ENCODE results near the gene ENOX1.

The ENOX1 gene

DNA sequence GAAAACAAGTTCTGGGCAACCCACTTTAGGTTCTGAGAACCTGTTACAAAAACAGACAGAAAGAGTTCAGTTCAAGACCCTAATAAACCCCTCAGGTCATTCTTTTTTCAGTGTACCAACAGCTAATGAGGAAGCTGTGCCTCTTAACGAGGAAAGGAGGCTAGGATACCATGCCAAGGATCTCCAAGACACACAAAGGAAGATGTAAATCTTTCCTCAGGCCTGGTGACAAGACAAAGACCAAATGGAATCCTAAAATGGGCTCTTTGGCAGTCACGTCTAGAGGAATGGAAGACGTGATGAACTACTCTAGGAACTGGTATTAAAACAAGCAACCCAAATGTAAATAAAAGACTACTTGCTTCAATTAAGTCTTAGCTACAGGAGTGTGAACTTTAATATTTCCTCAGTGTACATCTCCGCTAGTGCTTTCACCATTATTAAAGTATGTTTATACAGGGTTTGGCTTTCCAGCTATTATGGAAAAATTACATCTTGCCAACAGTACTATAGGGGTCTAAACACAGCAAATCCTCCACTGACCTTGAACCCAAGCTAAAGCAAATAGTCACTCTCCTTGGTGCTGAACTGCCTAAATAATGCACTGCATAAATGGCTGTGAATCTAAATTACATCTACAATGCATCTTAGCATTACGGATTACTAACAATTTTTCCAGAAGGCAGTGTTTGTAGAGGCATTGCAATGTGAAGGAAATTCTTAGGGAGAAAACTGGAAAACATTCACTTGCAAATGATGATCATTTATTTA lies 42.3 kb downstream of the ENOX1 start:
- no peak for DNase-seq (ENCODE audit: low read depth)

DNA sequence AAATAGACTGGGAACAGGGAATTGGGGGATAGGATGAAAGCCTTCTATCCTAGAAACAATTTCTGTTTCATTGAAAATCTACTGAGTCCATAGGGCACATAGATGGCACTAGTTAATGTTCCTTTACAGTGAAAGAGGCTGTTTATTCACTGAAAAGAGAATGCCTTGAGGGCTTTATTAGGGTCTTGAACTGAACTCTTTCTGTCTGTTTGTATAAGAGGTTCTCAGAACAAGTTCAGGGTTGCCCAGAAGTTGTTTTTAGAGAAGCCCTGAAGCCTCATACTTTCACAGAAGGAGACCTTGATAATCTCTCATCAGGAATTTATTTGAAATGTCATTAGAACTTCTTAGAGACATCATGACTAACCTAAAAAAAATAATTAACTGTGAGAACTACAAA lies 43.9 kb downstream of the ENOX1 start:
- no peak for DNase-seq (ENCODE audit: low read depth)

GRCh38 chr13:43737392-43737923 lies 49.3 kb downstream of the ENOX1 start:
- no peak for DNase-seq (ENCODE audit: low read depth)

DNA sequence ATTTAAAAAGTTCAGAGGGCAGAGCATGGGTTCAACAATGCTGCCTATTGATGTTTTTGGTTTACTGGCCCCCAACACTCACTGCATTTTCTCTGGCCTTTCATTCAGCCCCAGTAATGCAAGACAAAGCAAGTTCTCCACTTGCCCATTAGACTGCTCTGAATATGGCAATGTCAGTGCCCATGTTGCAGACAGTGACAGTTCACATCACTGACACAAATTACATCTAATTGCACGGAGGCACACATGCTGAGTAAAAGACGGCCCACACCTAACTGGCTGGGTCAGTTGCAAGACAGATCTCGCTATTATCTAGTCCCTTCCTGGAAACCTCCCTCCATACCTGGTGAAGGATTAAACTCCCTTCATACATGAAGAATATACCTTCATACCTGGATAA lies 54.0 kb downstream of the ENOX1 start:
- no peak for DNase-seq (ENCODE audit: low read depth)

DNA sequence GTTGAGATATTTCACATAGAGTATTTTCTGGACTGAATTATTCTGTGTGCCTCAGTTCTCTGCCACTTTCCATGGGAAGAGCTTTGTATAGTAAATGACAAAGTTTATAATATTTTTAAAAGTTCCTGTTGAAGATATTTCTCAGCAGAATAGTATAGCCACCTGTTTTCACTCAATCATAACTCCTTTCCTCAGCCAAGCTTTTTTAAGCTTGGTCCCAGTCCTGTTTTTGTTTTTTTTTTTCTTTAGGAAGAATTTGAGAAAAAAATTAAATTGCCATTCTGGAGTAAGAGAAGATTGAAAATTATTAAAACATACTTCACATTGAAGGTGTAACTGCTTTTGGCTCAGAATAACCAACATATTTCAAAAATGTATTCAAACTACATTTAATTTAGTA lies 55.5 kb downstream of the ENOX1 start:
- DNase-seq (ENCODE audit: low read depth): no peak

DNA sequence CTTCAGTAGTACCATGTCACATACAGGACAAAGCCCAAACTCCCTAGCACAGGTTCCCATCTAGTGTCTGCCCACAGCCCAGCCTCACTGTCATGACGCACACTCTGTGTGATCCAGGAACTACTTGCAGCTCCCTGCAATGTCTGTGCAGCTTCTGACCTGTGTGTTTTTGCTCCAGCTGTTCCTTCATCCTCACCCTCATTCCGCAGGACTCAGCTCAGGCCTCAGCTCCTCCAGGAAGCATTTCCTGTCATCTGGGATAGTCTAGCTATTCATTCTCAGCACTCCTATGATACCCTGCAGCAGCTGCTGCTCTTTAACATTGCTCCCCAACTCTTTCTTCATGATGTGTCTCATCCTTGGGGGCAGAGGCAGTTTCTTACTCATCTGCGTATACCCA lies 56.1 kb downstream of the ENOX1 start:
- no peak for DNase-seq (ENCODE audit: low read depth)

GRCh38 chr13:43728421-43728820 lies 58.4 kb downstream of the ENOX1 start:
- DNase-seq (ENCODE audit: low read depth): no peak

- no peak for DNase-seq (ENCODE audit: low read depth)
Observed at GRCh38 chr13:43727856-43728255, 58.9 kb downstream of the ENOX1 start.

DNA sequence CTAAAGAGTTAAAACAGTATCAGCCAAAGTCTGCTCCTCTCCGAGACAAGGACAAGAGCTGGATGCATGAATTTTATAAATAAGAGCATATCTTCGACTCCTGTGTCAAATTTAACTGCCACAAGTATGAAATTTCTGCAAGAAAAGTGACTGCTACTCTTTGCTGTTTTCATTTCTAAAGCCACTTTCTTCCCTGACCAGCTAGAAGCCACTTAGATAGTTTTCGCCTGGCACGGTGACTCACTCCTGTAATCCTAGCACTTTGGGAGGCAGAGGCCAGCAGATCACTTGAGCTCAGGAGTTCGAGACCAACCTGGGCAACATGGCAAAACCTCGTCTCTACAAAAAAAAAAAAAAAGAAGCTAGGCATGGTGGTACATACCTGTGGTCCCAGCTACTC lies 61.3 kb downstream of the ENOX1 start:
- no peak for DNase-seq (ENCODE audit: low read depth)

DNA sequence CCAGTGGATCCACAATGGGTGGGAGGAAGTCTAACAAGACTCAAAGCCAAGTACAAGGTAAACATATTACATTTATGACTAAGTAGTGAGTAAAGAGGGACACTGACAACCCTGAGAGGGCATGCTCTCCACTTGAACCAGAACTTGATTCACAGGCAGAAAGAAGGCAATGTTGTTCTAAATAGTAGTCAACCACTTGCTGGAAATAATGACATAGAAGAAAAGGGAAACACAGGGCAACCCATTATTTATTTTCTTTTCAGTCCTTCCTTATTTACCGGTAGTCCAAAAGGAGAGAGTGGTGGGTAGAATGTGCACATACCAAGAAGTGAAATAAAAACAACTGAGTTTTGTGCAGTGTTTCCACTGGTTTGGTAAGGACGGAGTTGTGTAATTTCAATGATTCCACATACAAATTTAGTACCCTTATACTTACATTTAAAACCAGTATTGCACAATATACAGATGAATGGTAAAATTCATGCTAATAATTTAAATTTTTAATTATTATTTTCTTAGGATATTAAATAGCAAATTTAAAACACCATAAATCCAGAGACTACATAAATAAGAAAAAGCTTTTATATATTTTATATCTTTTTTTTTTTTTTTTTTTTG lies 65.9 kb downstream of the ENOX1 start:
- no peak for DNase-seq (ENCODE audit: low read depth)

DNA sequence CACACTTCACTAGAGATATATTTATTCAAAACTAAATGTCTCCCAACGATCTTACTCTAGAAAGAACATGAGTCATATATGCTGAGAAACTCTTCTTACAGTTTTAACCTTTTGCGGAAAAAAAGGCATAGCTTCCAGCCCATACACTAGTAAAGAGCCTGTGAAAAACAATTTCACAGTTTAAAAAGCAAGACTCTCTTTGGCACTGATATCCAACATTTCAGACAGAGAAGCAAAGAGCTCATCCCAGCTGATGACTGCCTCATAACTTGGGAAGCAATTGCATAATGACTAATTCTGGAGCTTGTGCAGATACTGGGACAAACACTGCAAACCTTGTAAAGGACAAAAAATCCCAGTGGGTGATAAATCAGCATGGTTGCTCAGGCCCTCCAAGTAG lies 88.0 kb downstream of the ENOX1 start:
- no peak for DNase-seq (ENCODE audit: low read depth)

DNA sequence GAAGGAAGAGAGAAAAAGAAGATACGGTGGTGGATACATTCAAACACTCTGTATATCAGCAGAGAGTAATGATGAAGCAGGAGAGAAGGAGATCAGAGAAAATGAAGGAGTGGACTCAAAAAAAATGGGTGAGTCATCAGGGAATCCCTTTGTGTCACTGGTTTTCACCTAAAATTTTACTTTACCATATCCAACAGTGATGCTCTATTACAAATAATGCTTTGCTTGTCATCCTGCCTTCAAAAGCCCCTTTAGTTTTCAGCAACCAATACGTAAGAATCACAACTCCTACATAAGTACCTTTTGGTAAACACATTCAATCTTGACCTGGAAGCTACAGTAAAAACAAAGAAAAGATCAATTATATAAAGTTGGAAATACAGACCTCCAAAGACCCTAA lies 88.8 kb downstream of the ENOX1 start:
- DNase-seq (ENCODE audit: low read depth): no peak

GRCh38 chr13:43697323-43697722 lies 89.4 kb downstream of the ENOX1 start:
- no peak for DNase-seq (ENCODE audit: low read depth)

- DNase-seq (ENCODE audit: low read depth): no peak
Observed at GRCh38 chr13:43694146-43694664, 92.6 kb downstream of the ENOX1 start.

GRCh38 chr13:43693639-43694038 lies 93.1 kb downstream of the ENOX1 start:
- no peak for DNase-seq (ENCODE audit: low read depth)

- DNase-seq (ENCODE audit: low read depth): no peak
Observed at GRCh38 chr13:43688227-43688907, 98.4 kb downstream of the ENOX1 start.

DNA sequence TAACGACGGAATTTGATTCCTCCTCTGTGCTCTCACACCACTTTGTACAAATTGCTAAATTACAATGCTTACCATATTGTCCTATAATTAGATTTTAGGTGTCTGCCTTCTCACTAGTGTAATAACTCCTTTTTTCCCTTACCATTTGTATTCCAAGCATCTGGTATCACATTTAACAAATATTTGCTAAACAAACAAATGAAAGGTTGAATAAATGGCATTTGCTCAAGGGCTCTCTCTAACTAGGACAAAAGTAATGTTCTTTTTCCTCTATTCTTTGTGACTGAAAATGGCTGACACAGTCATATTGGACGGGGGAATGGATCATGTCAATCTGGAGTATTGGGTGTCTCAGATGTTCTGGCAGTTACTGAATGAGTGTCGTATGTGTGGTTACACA lies 99.7 kb downstream of the ENOX1 start:
- DNase-seq (ENCODE audit: low read depth): no peak

GRCh38 chr13:43686557-43686956 lies 100.2 kb downstream of the ENOX1 start:
- no peak for DNase-seq (ENCODE audit: low read depth)

DNA sequence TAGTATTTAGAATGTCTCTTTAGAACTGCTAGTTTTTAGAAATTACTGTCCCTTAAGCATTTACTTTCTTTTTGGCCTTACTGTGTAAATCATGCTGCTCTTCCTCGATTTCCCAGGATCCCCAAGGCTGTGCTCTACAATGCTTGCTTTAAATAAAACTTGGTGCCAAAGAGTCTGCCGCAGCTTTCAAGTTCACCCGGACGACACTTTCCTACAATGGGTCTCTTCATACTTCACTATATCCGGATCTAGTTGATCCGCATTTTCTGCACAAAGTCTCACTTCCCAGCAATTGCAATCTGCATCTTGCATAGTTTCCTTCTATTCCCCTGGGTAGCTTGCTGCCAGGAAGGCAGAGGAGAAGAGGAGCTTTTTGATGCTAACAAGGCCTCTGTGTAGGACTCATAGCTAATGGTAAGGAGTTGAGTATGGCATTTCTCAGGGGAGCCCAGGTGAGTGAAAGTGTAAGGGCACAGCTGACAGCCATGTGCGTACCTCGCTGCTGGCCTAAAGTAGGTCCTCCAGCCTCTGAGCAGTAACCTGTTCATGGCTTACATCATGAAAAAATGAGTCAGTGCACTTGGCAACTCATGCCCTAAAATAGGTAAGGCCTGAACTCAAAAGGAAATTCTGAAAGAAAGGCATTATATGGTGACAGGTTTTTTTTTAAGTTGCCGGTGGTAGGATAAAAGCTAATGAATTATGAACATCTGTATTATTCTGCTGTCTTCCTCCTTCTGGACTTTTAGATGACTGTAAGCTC lies 101.6 kb downstream of the ENOX1 start:
- DNase-seq (ENCODE audit: low read depth): no peak

GRCh38 chr13:43682701-43683100 lies 104.1 kb downstream of the ENOX1 start:
- DNase-seq (ENCODE audit: low read depth): no peak

DNA sequence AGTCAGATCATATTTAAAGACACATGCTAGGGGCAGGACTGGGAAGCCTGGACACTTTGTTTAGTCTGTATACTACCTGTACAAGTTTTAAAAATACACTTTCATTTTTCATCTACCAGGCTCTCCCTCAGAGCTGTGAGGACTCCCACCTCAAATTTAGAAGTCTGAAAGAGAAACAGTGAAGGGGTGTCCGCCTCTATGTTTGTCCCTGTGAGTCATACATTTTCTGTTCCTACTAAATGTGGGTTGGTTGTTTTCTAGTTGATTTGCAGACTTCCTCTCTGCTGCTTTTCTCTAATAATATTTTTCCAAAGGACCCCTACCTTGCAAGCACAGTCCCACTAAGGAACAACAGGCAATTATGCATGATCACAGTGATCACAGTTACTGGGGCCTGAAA lies 110.5 kb downstream of the ENOX1 start:
- no peak for DNase-seq (ENCODE audit: low read depth)

DNA sequence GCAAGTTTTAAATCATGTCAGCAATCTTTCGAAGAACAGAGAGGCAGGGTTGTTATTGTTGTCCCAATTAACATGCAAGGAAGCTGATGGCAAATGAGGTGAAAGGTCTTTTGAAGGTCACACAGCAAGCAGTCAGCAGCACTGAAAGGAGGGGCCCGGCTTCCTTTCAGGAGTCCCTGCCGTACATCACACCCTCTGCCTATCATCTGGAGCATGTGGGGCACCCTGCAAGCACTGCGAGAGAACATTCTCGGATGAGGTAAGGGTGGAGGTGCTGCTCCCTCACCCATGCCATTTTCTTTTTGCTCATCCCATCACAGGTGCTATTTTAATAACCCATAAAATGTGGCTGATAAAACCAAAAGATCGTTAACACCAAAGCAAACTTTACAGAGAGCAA lies 111.2 kb downstream of the ENOX1 start:
- DNase-seq (ENCODE audit: low read depth): no peak

All from stimulated activated CD4-positive, alpha-beta T cell treated with anti-CD3 and anti-CD28 coated beads, Interleukin-2, amount 100 ng/mL, for 4 hours (primary cell).